ENCODE data around the gene IRX5. TPM values are rescaled to one million over a fixed set of nuclear protein-coding genes. Genes with fewer than 3 reads are reported as not detected.

Gene IRX5
- total RNA-seq, 2 experiments from 2014 or later: not detected

- Mint-ChIP-seq H3K9me3 (no peaks in the 10 kb centered on the region), H3K4me3 (no peak overlapping the region), H3K36me3 (ENCODE audit: low read depth) (no peaks in the 10 kb centered on the region), H3K27me3 (peaks cover 17% of the 10 kb centered on the region), H3K4me1 (ENCODE audit: low read depth) (no peaks in the 10 kb centered on the region), H3K27ac (no peak overlapping the region)
- Histone ChIP-seq H3K36me3 (ENCODE audit: insufficient read depth, low read length) (no peaks in the 10 kb centered on the region), H3K4me3 (ENCODE audit: low read length) (no peak overlapping the region), H3K9me3 (ENCODE audit: control insufficient read depth in 1 of 2, insufficient read depth in 1 of 2, low read length in 2 of 2) (peaks cover 0 to 8% of the 10 kb centered on the region in 2 experiments), H3K27ac (ENCODE audit: low read depth in 1 of 2, low read length in 2 of 2) (no peak overlapping the region), H3K27me3 (ENCODE audit: control insufficient read depth in 1 of 2, insufficient read depth in 2 of 2, low read length in 2 of 2) (no peaks in the 10 kb centered on the region), H3K4me1 (ENCODE audit: insufficient read depth, low read length) (no peaks in the 10 kb centered on the region)
- ChIA-PET POLR2A (no interaction called here), CTCF (no interaction called here)
- DNase-seq (no peak), ATAC-seq (ENCODE audit: poor library complexity) (no peak)
- intact Hi-C loops (cut with DNase I, micrococcal nuclease): no loop called here
- no peak for TF ChIP-seq CTCF (IDR thresholded peaks at IDR 0.05)
These were observed 46.1 kb downstream of the IRX5 start for GRCh38 chr16:54976651-54977200.

GRCh38 chr16:54977211-54977610, 46.5 kb downstream of the IRX5 start:
- Histone ChIP-seq H3K4me3 (ENCODE audit: low read length) (no peak overlapping the region), H3K9me3 (ENCODE audit: control insufficient read depth in 1 of 2, insufficient read depth in 1 of 2, low read length in 2 of 2) (peaks cover 0 to 7% of the 10 kb centered on the region in 2 experiments), H3K36me3 (ENCODE audit: insufficient read depth, low read length) (no peaks in the 10 kb centered on the region), H3K27me3 (ENCODE audit: control insufficient read depth in 1 of 2, insufficient read depth in 2 of 2, low read length in 2 of 2) (no peaks in the 10 kb centered on the region), H3K4me1 (ENCODE audit: insufficient read depth, low read length) (no peaks in the 10 kb centered on the region), H3K27ac (ENCODE audit: low read depth in 1 of 2, low read length in 2 of 2) (no peak overlapping the region)
- Mint-ChIP-seq H3K36me3 (ENCODE audit: low read depth) (no peaks in the 10 kb centered on the region), H3K4me1 (ENCODE audit: low read depth) (no peaks in the 10 kb centered on the region), H3K9me3 (no peaks in the 10 kb centered on the region), H3K4me3 (no peak overlapping the region), H3K27ac (no peak overlapping the region), H3K27me3 (peaks cover 17% of the 10 kb centered on the region)
- intact Hi-C loops (cut with DNase I, micrococcal nuclease): no loop called here
- ChIA-PET POLR2A (no interaction called here), CTCF (no interaction called here)
- ATAC-seq (ENCODE audit: poor library complexity) (no peak), DNase-seq (no peak)
- no peak for TF ChIP-seq CTCF (IDR thresholded peaks at IDR 0.05)

- no peak overlapping the region for H3K27ac Mint-ChIP-seq
- ATAC-seq (ENCODE audit: poor library complexity) (no peak), DNase-seq (no peak)
- Histone ChIP-seq H3K9me3 (ENCODE audit: control insufficient read depth in 1 of 2, insufficient read depth in 1 of 2, low read length in 2 of 2) (peaks cover 0 to 10% of the 10 kb centered on the region in 2 experiments), H3K36me3 (ENCODE audit: insufficient read depth, low read length) (no peaks in the 10 kb centered on the region), H3K27me3 (ENCODE audit: control insufficient read depth in 1 of 2, insufficient read depth in 2 of 2, low read length in 2 of 2) (no peaks in the 10 kb centered on the region), H3K4me3 (ENCODE audit: low read length) (no peak overlapping the region), H3K27ac (ENCODE audit: low read depth in 1 of 2, low read length in 2 of 2) (no peak overlapping the region), H3K4me1 (ENCODE audit: insufficient read depth, low read length) (no peaks in the 10 kb centered on the region)
- no peaks in the 10 kb centered on the region for H3K4me1 Mint-ChIP-seq (ENCODE audit: low read depth)
- CTCF ChIA-PET: no interaction called here
- no peaks in the 10 kb centered on the region for H3K9me3 Mint-ChIP-seq
- no peak for TF ChIP-seq CTCF (IDR thresholded peaks at IDR 0.05)
- intact Hi-C loops (cut with DNase I, micrococcal nuclease): no loop called here
- H3K27me3 Mint-ChIP-seq: peaks cover 4% of the 10 kb centered on the region
- H3K4me3 Mint-ChIP-seq: no peak overlapping the region
- H3K36me3 Mint-ChIP-seq (ENCODE audit: low read depth): no peaks in the 10 kb centered on the region
- POLR2A ChIA-PET: no interaction called here
These were observed 50.2 kb downstream of the IRX5 start for GRCh38 chr16:54980821-54981220.

Data from CD4-positive, alpha-beta T cell (primary cell).